NCI-H510A (cell line): ENCODE data around the gene IL32.

Source experiments
- DNase-seq: peaks from one replicate; lab custom pipeline; 2025; lab: John Stamatoyannopoulos, UW

IL32 gene

DNA sequence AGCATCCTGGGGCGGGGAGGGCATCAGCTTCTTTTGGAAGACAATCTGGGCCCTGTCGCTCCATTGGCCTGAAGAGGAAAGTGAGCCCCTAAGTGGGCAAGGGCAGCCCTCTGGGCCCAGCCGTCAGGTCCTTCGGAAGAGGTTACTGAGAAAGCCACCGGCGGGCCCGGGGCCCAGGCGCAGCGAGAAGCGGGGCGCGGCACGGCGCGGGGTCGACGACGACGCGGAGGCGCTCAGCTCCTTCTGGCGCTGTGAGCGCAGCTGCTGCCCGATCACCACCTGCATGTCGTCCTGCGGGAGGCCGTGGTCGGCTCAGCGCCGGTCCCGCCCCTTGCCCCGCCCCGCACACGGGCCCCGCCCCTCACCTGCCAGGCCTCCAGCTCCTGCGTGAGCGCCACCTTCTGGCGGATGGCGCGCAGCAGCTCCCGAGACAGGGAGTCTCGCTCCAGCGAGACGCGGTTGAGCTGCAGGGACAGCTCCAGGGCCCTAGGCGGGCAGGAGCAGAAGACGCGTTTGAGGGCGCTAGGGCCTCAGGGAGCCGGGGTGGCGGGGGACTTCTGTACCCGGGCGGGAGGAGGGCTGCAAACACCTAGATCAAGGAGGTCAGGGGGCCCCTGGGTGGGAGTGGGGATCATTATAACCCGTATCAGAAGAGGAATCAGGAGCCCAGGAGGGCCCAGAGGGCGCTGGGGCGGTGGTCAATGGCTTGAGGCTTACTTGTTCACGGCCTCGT lies 37.3 kb upstream of the IL32 start:
- DNase-seq = no peak

- no peak for DNase-seq
These were observed 36.6 kb upstream of the IL32 start for GRCh38 chr16:3028716-3029319.

DNA sequence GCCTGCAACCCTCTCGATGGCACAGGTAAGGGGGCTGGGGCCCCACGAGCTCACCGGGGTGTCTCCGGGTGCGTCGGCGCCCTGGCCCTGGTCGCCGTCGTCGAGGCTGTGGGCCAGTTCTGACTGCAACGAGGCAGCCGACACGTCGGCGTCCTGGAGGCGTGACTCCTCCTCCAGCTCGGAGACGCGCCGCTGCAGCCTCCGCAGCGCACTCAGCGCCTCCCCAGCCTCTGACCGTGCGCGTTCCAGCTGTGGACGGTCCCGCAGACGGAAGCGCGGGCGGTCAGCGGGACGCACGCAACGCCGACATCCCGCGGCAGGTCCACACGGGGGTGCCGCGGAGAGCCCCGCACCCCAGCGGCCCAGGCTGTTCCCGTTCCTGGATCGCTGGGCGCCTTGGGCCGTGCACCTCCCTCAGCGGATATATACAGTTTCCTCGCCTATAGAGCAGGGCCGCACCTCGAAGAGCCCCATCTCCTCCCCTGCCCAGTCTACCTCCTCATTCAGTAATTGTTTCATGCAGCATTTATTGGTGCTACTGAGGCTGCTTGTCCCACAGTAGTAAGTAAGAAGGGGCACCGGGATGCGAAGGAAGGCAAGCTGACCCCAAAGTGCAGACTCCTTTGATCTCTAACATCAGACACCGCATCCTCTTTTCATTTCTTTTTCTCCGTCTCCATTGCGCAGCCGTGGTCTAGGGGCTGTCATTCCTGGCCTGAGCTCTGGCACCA lies 35.8 kb upstream of the IL32 start:
- no peak for DNase-seq

- no peak for DNase-seq
These were observed 34.9 kb upstream of the IL32 start for GRCh38 chr16:3030222-3031212.

DNA sequence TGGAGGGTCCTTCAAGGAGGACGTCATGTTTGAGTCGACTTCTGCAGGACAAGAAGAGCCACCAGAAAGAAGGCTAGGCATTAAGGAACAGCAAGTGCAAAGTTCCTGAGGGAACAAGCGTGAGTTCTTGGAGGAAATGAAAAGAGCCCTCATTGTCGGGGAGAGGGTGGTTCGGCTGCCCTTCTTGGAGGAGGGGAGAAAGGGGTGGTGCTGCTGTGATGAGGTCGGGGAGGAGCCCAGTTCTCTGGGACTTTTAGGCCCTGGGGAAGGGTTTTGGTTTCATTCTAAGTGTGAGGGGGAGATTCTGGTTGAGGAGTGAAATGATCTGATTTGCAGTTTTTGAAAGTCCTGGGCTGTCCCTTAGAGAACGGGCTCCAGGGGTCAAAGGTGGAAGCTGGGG lies 32.8 kb upstream of the IL32 start:
- DNase-seq = no peak

- DNase-seq = no peak
These were observed 30.0 kb upstream of the IL32 start for GRCh38 chr16:3035289-3035971.

DNA sequence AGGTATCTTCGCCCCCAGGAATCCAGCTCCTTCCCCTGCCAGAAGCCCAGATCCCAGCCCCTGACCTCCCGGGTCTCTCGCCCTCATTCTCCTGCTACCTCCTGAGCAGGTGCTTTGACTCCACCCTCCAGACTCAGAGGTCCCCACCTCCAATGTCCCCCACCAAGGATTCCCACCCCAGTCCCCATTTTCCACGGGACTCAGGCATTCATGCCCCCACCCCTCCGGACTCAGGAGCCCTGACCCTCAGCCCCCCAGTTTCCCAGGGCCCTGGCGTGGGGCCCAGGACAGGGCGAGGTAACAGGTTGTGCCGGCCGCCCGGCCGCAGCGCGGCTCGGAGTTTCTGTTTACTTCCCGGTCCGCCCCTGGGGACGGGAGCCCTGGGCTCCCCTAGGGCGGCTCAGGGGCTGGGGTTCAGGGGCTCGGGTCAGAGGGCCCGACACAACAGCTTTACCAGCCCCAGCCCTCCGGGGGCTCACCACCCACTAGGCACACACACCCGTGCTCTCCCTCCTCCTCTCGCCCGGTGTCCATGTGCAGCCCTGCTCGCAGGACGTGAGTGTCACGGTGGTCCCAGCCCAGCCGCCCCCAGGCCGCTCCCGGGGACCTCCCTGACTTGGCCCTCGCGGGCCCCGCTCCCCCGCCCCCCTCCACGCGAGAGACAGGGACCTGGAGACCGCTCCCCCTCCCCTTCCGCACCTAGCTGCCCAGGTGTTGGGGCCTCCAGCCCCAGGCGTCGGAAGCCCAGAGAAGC lies 29.3 kb upstream of the IL32 start:
- no peak for DNase-seq

DNA sequence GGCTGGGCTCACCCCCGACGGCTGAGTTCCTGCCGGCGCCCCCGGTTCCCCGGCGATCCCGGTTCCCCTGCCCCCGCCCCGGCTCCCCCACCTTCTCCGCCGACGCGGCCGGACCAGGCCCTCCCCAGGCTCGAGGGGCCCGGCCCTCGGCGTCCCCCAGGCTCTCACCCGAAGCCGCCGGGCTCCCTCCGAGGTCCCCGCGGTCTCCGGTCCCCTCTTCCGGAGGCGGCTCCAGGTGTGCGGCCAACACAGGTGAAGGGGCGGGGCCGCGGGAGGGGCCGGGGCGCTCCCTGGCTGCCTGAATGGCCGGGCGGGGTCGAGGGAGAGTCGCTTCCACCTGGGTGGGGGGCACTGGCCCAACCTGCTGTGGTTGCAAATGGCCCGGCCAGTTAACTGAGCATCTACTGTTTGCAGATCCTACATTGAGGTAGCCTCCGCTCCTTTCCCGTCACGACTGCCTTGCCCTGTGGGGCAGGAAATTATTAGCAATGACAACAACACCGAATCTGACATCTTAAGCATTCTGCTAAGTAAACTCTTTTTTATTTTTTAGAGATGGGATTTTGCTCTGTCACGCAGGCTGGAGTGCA lies 28.6 kb upstream of the IL32 start, which contains the start of gene BICDL2:
Gene BICDL2, minus strand, starts transcription at position 219 of the 590 bp plus-strand sequence. CDS start 1,448 bp downstream, outside the sequence.
- no peak for DNase-seq

GRCh38 chr16:3038256-3038655 lies 27.2 kb upstream of the IL32 start:
- DNase-seq = no peak

DNA sequence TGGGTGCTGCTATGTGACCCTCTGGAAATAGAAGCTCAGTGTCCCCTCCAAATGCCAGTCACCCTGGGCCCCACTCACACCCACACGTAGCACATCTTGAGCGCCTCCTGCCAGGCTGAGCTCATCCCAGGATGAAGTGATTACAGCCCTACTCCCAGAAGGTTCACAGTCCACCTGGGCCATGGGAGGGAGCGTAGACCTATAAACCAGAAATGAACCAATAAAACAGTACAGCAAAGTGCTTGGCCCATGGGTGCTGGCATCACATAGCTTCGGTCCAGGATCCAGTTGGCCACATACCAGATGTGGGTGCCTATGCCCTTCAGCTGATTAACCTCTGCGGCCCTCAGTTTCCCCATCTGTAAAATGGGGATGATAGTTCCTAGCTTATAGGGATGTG lies 26.5 kb upstream of the IL32 start:
- no peak for DNase-seq

DNA sequence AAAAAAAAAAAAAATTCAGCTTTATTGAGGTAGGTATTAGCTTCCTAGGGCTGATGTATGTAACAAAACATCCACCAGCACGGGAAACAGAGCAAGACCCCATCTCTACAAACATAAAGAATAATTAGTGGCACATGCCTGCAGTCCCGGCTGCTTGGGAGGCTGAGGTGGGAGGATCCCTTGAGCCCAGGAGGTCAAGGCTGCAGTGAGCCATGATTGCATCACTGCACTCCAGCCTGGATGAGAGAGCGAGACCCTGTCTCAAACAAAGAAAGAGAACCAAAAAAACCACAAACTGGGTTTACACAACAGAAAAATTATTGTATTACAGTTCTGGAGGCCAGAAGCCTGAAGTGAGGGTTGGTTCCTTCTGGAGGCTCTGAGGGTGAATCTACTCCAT lies 23.1 kb upstream of the IL32 start:
- no peak for DNase-seq

DNA sequence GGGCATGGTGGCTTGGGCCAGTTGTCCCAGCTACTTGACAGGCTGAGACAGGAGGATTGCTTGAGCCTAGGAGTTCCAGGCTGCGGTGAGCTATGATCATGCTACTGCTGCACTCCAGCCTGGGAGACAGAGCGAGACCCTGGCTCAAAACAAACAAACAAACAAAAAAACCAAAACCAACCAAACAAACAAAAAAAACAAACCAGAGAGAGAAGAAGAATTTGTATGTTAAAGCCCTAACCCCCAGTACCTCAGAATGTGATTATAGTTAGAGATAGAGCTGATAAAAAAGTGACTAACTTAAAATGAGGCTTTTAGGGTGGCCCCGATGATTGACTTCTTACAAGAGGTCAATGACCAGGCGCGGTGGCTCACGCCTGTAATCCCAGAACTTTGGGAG lies 20.7 kb upstream of the IL32 start:
- no peak for DNase-seq

- DNase-seq = no peak
These were observed 19.4 kb upstream of the IL32 start, which contains the start of gene MMP25 for GRCh38 chr16:3045758-3046640. Gene MMP25, plus strand, starts transcription at chr16:3046561. Its CDS starts 357 bp downstream, at chr16:3046918.

DNA sequence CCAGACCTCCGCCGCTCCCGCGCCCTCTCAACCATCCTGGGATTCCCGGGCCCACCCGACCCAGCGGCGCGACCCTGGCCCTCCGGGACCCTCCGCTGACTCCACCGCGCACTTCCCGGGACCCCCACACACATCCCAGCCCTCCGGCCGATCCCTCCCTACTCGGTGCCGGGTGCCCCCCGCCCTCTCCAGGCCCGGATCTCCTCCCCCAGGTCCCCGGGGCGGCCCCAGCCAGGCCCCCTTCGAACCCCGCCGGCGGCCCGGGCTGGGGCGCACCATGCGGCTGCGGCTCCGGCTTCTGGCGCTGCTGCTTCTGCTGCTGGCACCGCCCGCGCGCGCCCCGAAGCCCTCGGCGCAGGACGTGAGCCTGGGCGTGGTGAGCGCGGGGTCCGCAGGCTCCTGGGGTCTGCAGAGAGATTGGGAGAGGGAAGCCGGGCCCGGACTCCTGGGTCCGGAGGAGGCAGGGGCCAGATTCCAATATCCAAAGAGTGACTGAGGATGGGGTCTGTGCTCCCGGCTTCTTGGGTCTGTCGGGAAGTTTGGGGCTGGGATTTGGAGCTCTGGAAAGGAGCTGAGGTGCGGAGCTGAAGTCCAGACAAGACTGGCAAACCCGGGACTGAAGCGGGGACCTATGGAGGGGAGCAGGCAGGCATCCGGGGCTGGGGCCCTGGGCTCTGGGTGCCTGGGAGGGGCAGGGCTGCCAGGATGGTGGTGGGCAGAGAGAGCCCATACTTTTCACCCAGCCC lies 18.6 kb upstream of the IL32 start:
- DNase-seq = no peak

GRCh38 chr16:3047387-3047720 lies 18.1 kb upstream of the IL32 start:
- DNase-seq = no peak

- no peak for DNase-seq
These were observed 15.4 kb upstream of the IL32 start for GRCh38 chr16:3049921-3050481.

GRCh38 chr16:3050487-3050886 lies 15.0 kb upstream of the IL32 start:
- DNase-seq = no peak

DNA sequence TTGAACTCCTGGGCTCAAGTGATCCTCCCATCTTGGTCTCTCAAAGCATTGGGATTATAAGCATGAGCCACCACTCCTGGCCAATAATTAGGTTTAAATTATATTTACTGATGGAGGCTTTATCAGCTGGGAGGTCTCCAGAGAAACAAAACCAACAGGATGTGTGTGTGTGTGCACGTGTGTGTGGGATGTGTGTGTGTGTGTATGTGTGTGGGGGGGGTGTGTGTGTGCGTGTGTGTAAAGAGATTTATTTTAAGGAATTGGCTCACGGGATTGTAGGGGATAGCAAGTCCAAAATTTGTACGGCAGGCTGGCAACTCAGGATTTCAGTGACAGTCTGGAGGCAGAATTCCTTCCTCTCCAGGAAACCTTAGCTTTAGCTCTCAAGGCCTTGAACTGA lies 14.4 kb upstream of the IL32 start:
- DNase-seq = no peak
